GM08714 (cell line): ENCODE data around the gene UNKL.

Experiments used
- H3K4me3 ChIP-seq: fragments of 200-500 bp; sonication (Bioruptor generic); 2 replicates; pipeline ENCODE4 v1.5.1; 2014; ENCODE audit warnings: mild to moderate bottlenecking, low read length, inconsistent platforms
- ZNF274 ChIP-seq: IDR thresholded peaks from 2 replicates; pipeline ENCODE4 v1.6.1; 2012; ENCODE audit warnings: mild to moderate bottlenecking, low read depth, low read length

Gene UNKL

GRCh38 chr16:1414532-1415260 is at the start of gene UNKL:
TSS of gene UNKL (minus strand) at chr16:1414704. CDS start at chr16:1414691, 13 bp downstream.
- peak within 1 kb of the TSS; percentile 90 for H3K4me3 ChIP-seq
- no peak for TF ChIP-seq ZNF274

- no peak overlapping the region for H3K4me3 ChIP-seq
- TF ChIP-seq ZNF274, result no peak
Observed at GRCh38 chr16:1461146-1461545, 46.6 kb upstream of the UNKL start.

GRCh38 chr16:1460602-1461138 is 46.2 kb upstream of the UNKL start:
- no peak overlapping the region for H3K4me3 ChIP-seq
- no peak for TF ChIP-seq ZNF274

GRCh38 chr16:1459967-1460366 is 45.5 kb upstream of the UNKL start:
- TF ChIP-seq ZNF274, result no peak

GRCh38 chr16:1458977-1459341 is 44.5 kb upstream of the UNKL start:
- H3K4me3 ChIP-seq, result no peak overlapping the region
- no peak for TF ChIP-seq ZNF274

More at GRCh38 chr16:1459967-1460366, 45.5 kb upstream of the UNKL start:
- no peak overlapping the region for H3K4me3 ChIP-seq

GRCh38 chr16:1458336-1458976 is 44.0 kb upstream of the UNKL start:
- no peak for TF ChIP-seq ZNF274
- no peak overlapping the region for H3K4me3 ChIP-seq

- no peak overlapping the region for H3K4me3 ChIP-seq
- TF ChIP-seq ZNF274, result no peak
Observed at GRCh38 chr16:1457489-1458245, 43.2 kb upstream of the UNKL start.

- no peak for TF ChIP-seq ZNF274
- no peak overlapping the region for H3K4me3 ChIP-seq
Observed at GRCh38 chr16:1456951-1457350, 42.4 kb upstream of the UNKL start.

- H3K4me3 ChIP-seq, result no peak overlapping the region
- no peak for TF ChIP-seq ZNF274
Observed at GRCh38 chr16:1455190-1456171, 41.0 kb upstream of the UNKL start.

- H3K4me3 ChIP-seq, result no peak overlapping the region
- TF ChIP-seq ZNF274, result no peak
Observed at GRCh38 chr16:1454561-1454960, 40.1 kb upstream of the UNKL start.

GRCh38 chr16:1453316-1453715 is 38.8 kb upstream of the UNKL start:
- no peak overlapping the region for H3K4me3 ChIP-seq
- TF ChIP-seq ZNF274, result no peak

- no peak overlapping the region for H3K4me3 ChIP-seq
- no peak for TF ChIP-seq ZNF274
Observed at GRCh38 chr16:1452530-1452929, 38.0 kb upstream of the UNKL start.

- TF ChIP-seq ZNF274, result no peak
- no peak overlapping the region for H3K4me3 ChIP-seq
Observed at GRCh38 chr16:1451702-1452392, 37.3 kb upstream of the UNKL start.
